HG03565 (cell line): Measurements from ENCODE around the gene ADAMTS8.

Source experiments
- ATAC-seq: cut with Tn5 transposase; IDR thresholded peaks from one replicate; pipeline ENCODE4 v1.9.1; 2021; ENCODE audit warnings: mild to moderate bottlenecking, moderate library complexity; ENCODE audit not compliant: unreplicated experiment

Gene ADAMTS8

GRCh38 chr11:130462931-130463330 lies 34.5 kb upstream of the ADAMTS8 start:
- ATAC-seq = no peak

DNA sequence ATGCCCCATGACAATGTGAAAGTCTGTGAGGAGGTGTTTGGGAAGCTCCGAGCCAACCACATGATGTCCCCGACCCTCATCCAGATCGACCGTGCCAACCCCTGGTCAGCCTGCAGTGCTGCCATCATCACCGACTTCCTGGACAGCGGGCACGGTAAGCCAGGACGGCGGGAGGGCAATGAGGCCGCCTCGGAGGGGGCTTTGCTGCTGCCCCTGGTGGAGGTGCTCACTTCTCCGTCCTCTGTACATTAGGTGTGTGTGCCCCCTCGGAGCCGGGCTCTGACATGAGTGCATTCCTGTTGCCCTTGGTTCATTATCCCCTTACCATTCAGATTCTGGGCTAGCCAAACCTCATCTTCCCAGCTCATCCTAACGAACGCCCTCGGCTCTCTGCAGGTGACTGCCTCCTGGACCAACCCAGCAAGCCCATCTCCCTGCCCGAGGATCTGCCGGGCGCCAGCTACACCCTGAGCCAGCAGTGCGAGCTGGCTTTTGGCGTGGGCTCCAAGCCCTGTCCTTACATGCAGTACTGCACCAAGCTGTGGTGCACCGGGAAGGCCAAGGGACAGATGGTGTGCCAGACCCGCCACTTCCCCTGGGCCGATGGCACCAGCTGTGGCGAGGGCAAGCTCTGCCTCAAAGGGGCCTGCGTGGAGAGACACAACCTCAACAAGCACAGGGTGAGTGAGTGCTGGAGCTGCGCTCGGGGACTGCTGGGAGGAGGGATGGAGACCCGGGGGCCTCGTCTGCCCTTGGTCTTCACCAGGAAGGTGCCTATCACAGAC lies 33.9 kb upstream of the ADAMTS8 start:
- ATAC-seq = no peak

- no peak for ATAC-seq
These were observed 31.1 kb upstream of the ADAMTS8 start for GRCh38 chr11:130459521-130459920.

DNA sequence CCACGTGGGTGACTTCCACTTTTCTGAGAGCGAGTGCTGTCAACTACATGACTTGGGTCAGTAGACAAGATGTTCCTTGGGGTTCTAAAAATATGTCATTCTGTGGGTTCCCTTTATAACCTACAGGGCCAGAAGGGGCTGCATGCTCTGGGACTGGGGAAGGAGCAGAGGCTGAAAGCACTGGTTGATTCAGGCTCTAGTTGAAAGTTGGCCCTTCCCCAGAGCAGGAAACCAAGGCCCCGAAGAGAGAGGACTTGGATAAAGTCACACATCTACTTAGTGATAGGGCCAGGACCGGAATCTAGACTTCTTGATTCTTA lies 30.0 kb upstream of the ADAMTS8 start:
- ATAC-seq = no peak

GRCh38 chr11:130457623-130458409 lies 29.4 kb upstream of the ADAMTS8 start:
- ATAC-seq = no peak

GRCh38 chr11:130456286-130456685 lies 27.9 kb upstream of the ADAMTS8 start:
- no peak for ATAC-seq

DNA sequence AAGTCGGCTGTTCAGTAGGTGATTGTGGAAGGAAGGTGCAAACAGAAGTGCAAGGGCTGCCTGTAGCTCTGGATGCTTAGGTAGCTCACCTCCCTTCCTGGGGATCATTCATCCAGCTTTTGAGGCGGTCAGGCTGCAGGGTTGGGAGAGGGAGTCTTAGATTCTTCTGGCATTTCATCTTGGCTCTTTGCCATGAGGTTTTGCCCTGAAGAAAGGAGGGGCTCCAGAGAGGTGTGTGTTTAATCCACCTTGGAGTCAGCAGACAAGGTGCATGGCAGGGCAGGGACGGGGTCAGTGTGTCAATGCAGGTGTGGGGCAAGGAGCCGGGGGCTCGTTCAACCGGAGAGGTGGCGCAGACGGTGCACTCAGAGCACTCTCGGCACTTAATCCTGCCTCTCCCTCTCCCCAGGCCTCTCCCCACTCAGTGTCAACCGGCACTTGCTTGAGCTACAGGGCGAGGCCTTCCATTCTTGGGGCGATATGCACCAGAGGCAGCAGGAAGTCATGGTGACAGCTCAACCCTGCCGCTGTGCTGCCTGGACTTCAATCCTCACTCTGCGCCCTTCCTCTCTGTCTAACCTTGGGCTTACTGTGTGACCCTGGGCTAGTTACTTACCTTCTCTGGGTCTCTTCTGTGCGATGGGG lies 27.2 kb upstream of the ADAMTS8 start:
- ATAC-seq = no peak

DNA sequence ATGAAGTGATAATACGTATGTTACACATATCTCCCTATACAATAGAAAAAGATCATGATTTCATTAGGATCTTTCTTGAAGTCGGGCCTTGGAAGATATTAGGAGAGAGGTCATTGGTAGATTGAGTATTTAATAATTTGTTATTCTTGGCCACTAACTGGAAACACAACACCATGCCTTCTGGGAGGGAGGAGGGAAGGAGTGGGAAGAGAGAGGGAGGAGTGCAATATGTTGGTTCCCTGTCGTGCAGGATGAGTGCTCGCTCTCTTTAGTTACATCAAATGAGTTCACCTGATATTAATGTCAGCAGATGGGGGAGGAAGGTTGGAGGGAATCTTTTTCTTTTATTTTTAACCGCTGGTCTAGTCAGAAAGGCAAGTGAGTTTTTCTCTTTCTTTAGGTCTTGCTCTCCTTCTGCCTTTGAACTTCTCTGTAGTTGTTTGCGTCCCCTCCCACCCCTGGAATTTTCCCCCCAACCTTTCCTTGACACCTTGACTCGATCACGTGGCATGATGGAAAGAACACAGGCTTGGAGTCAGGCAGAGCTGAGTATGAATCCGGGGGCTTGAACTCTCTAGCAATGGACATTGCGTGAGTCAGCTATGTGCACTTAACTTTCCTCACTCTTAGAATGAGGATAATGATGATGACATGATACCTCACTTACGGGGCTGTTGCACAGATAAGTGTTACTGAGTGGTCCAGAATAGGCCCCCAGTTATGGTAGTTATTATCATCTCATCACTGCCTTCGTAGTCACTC lies 26.3 kb upstream of the ADAMTS8 start:
- ATAC-seq = no peak

DNA sequence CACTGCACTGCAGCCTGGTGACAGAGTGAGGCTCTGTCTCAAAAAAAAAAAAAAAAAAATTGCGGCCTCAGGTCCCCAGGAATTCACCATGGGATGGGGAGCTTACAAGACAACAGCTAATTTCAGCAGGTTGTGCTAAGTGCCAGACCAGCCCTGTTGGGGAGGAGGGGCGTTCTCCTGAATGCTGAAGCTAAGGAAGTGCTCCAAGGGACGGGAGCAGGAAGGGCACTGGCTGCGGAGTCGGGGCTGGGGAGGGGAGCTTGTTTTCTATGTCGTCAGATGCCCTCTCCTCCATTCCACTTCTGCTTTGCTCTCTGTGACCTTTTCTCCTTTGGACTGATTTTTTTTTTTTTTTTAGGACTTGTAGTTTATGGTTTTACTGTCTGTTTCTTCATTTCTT lies 24.5 kb upstream of the ADAMTS8 start:
- ATAC-seq = no peak

DNA sequence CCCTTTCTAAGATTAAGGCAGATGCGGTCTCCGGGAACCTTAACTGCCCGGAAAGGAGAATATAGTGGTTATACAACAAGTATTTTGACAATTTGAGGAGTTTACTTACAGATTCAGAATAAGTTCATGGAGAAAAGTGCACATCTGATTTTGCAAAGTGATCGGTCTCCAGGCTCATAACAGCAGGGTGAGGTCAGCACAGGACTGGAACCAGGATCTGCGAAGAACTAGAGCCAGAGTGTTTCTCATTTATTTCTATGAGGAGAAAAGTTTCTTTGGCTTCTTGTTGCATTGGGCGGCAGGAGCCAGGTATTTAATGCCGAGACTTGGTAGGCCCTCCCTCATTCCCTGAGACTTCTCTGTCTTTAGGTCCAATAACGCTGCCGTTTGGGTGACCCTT lies 23.8 kb upstream of the ADAMTS8 start:
- no peak for ATAC-seq

DNA sequence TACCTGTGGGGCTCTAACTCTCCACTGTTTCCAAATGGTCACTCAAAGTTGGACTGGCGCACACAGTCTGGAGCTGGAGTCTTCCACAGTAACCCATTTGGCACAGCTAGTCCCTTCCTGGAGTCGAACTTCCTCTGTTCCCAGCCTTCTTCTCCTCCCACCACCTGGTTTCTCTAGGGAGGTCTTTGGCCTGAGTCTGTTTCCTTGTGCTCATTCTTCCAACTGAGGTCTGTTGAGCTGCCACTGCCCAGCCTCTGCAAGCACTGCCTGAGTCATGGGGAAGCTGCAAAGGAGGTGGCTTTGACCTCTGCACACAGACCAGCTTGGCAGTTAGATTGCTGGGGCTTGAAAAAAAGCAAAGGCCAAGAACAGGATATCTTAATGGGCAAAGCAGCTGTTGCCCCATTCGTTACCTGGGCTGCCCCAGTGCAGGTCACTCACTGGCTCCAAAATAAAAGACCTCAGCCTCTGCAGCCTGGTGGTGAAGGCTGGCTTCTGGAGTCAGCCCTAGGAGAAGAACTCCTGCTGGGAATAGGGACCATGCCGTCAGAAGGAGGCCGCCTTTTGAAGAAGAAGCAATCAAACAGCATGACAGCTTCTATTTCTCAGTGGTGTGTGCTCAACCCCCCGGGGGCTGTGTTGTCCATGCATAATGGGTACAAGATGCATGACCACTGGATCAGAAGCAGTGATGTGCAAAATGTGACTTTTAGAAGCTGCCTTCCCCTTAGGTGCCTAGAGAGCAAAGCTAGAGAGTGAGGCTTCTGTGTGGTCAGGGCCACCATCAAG lies 23.0 kb upstream of the ADAMTS8 start:
- no peak for ATAC-seq

GRCh38 chr11:130449996-130450769 lies 21.8 kb upstream of the ADAMTS8 start:
- ATAC-seq = no peak

- no peak for ATAC-seq
These were observed 21.0 kb upstream of the ADAMTS8 start for GRCh38 chr11:130449310-130449990.

DNA sequence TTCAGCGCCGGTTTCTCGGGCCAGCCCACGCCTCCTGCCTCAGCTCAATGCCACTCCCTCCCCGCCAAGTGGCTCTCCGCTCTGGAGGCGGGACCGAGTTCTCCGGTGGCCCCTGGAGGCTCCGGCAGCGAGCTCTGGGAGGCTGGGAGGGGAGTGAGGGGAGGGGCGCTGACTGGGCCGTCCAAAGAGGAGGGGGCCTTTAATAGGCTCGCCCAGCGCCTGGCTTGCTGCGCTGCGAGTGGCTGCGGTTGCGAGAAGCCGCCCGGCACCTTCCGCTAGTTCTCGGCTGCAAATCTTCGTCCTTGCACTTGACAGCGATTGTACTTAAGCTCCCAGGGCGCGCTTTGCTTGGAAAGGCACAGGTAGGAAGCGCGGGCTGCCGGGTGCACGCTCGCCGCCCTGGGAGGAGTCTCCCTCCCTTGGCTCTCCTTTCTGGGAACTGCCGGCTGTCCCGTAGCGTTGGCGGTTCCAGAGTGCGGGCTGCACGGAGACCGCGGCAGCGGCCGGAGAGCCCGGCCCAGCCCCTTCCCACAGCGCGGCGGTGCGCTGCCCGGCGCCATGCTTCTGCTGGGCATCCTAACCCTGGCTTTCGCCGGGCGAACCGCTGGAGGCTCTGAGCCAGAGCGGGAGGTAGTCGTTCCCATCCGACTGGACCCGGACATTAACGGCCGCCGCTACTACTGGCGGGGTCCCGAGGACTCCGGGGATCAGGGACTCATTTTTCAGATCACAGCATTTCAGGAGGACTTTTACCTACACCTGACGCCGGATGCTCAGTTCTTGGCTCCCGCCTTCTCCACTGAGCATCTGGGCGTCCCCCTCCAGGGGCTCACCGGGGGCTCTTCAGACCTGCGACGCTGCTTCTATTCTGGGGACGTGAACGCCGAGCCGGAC lies 20.3 kb upstream of the ADAMTS8 start, which contains the start of gene ADAMTS15:
Gene ADAMTS15 (plus strand): TSS at position 230 of the 894 bp plus-strand sequence. CDS start 329 bp downstream, at position 559.
- ATAC-seq = no peak

DNA sequence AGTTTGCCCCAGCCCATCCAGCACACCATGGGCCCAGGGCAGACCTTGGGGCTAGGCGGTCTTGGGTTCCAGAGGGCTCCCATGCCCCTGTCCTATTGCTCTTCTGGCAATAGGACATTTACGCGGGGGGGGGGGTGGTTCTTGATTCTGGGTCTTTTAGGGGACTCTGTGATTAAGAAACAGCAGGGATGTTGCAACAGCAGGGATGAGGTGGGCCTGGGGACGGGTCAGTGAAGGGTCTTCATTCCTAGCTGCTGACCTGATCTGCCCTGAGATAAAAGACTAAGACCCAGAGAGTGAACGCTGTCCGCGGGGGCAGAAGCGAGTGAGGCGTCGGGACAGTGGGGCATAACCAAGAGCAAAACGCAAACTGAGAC lies 19.6 kb upstream of the ADAMTS8 start:
- ATAC-seq = no peak

DNA sequence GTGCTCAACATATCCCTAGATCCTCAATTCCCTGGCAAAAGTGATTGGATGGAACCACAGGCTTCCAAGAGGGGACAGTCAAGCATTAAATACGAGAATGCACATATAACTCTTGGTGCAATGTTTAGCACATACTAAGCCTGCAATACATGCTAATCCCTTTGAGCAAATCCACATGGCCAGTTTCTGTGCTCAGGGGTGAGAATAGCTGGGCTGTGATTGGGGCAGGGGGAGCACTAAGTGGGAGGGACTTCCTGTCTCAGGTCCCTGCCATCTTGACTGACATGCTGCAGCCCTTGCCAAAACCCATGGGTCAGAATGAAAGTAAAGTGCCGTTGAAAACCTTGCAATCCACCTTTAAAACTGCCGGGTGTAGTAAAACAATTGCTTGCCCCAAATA lies 17.4 kb upstream of the ADAMTS8 start:
- ATAC-seq = no peak

DNA sequence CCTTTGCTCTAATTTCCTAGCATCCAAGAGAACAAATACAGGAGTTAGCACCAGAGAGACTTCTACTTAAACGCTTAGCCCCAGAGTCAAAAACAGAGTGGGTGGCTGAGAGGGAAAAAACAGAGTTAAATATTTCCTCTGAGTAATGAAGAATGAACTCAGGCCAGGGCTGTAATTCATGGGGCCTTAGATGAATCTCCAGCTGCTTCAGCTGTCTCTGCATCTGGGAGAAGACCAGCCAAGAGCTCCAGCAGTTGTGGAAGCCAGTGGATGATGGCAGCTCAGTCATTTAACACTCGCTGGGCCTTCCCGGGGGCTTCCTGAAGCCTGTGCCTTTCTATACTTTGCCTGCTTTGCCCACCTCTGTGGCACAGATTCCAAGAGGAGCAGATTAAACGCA lies 14.3 kb upstream of the ADAMTS8 start:
- no peak for ATAC-seq

GRCh38 chr11:130441719-130442118 lies 13.3 kb upstream of the ADAMTS8 start:
- ATAC-seq = no peak
